NCI-H128 (cell line): Measurements from ENCODE around the gene EPB41L2.
A peak's percentile ranks its signal among the peaks of the same experiment; 100 is the strongest.
"Not testable (repeated sequence)": the region's sequence is repeated elsewhere in the genome, so short reads cannot be mapped to it uniquely, and the experiment has no call there.

Source experiments
- DNase-seq: peaks from one replicate; lab custom pipeline; 2025; ENCODE audit not compliant: unreplicated experiment; lab: John Stamatoyannopoulos, UW

The EPB41L2 gene

DNA sequence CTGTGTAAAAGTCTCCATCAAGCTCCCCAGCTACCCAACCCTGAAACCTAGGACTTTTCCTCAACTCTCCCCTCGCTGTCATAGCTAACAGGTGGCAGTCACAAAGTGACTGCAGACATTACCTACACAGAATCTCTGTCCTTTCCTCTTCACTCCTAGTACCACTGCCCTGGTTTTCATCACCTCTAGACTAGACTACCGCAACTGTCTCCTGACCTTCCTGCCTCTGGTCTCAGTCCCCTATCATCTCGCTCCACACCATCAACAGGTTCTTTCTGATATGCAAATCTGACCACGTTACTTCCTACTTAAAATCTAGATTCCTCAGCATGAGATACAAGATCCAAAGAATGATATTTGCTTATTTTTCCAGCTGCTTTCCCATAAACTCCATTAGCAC is 142.1 kb downstream of the EPB41L2 start:
- no peak for DNase-seq

- DNase-seq = no peak
These were observed 144.9 kb downstream of the EPB41L2 start for GRCh38 chr6:130918171-130918570.

DNA sequence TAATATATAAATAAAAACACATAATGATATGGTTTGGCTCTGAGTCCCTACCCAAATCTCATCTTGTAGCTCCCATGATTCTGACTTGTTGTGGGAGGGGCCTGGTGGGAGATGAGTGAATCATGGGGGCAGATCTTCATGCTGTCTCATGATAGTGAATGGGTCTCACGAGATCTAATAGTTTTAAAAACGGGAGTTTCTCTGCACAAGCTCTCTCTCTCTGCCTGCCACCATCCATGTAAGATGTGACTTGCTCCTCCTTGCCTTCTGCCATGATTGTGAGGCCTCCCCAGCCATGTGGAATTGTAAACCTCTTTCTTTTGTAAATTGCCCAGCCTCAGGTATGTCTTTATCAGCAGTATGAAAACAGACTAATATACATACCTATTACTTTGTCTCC is 147.4 kb downstream of the EPB41L2 start:
- not testable (repeated sequence) for DNase-seq

DNA sequence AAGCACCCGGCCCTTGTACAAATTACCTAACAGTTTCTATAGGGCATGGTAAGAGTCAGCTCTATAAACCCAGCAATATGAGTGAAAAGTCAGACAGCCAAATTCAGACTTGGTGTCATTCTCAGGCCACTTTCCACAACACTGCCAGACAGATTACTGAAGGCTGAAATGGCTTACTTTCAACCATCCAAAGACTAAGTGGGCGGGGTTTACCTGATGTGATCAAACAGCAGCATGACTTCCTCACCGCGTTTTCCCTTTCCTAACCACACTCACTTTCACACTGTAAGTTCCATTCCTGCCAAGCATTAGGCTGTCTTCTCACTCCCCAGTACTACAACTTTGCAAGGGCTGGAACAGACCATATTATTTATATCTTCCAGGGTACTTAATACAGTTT is 149.9 kb downstream of the EPB41L2 start:
- no peak for DNase-seq

DNA sequence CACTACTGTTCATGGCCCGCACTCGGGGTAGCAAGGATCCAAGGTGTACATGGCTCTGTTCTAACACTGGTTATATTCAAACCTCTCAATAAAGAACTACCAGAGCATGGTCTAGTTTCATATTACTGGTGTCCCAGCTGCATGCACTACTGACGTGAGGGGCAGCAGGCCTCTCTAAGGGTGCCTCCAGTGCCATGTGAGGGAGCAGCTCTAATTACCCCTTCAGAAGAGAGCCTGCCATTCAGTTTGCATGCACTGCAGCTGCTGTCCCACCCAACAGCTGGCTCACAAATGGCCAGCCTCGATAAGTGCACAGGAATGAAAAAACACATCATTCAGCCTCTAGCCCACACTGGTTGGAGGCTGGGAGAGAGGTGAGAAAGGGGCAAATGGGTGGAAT is 150.6 kb downstream of the EPB41L2 start:
- DNase-seq = no peak

GRCh38 chr6:130908958-130909357 is 154.1 kb downstream of the EPB41L2 start:
- DNase-seq = no peak

GRCh38 chr6:130908188-130908587 is 154.9 kb downstream of the EPB41L2 start:
- DNase-seq = no peak

- DNase-seq = no peak
These were observed 155.4 kb downstream of the EPB41L2 start for GRCh38 chr6:130907687-130908086.

DNA sequence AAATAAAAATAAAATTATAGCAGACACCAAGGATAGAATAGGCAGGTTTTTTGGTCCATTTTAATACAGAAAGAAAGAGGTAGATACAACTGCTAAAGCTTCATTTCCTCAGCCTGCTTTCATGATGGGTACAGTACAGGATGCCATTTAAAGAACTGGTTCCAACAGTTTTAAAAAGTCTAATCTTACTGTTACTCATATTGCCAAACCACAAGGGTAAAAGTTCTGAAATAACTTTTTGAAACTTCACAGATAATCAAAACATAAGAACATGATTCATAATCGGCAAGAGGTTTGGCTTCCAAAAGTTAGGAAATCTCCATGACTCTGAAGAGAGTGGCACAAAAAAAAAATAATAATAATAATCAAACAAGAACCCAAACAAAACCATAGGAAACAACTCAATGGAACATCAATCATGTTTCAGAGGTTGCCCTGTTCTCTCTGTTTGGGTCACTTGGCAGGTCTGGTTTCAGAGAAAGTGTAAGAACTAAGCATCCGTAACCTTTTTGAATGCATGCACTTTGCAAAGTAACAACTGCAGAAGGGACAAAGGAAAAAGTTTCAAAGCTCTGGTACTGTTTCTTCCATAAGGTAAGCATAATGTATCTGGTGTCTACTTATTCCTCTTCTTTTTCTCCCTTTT is 156.2 kb downstream of the EPB41L2 start:
- no peak for DNase-seq

DNA sequence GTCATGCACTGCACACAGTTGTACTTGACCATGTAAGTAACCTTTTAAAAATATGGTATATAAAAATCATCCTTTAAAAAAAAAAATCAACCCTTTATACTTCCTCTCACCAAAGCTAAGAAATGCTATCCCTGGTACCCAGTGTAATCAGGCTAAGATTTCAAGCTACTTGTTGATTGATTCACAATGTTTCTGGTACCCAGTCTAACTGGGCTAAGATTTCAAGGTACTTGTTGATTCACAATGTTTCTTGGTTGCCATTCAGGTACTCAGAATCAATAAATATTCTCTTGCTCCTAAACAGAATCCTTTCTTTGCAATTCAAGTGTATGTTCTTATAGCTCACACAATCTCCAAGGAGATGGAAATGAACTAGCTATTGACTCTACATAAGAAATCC is 159.4 kb downstream of the EPB41L2 start:
- no peak for DNase-seq

DNA sequence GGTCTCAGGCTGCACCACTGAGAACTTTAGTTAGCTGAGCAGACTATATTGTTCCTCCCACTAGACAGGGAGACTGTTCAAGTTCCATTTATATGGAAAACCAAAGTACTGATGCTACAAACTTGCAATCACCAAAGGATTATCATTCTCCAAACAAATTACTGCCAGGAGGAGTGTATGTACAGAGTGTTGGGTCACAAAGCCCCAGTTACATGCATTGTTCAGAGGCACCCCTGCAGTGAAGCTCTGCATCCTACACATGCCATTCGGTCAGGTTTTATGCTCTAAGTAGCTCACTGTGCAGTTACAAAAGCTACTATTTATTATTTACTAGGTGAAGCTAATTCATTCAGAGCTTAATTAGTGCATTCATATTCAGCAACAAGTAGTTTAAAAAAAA is 160.0 kb downstream of the EPB41L2 start:
- no peak for DNase-seq

GRCh38 chr6:130900913-130901312 is 162.1 kb downstream of the EPB41L2 start:
- no peak for DNase-seq

DNA sequence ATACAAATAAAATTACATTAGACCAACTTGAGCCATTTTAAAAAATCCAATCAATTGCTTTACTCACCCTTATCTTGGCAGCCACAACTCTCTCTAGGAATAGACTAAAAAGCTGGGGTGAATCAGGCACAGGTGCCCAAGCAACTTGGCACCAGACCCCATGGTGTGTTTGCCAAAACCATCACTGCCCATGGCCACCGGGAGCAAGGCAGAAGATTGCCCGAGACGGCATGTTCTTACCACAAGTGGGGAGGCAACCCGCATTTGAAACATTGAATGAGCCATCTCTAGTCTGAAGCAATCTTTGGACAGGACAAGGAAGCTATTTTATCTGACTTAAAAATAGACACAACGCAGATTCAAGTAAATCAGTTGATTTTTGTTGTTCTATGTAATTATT is 166.8 kb downstream of the EPB41L2 start:
- no peak for DNase-seq

- DNase-seq = no peak
These were observed 167.5 kb downstream of the EPB41L2 start for GRCh38 chr6:130895516-130895915.

- no peak for DNase-seq
These were observed 169.3 kb downstream of the EPB41L2 start for GRCh38 chr6:130893766-130894165.

DNA sequence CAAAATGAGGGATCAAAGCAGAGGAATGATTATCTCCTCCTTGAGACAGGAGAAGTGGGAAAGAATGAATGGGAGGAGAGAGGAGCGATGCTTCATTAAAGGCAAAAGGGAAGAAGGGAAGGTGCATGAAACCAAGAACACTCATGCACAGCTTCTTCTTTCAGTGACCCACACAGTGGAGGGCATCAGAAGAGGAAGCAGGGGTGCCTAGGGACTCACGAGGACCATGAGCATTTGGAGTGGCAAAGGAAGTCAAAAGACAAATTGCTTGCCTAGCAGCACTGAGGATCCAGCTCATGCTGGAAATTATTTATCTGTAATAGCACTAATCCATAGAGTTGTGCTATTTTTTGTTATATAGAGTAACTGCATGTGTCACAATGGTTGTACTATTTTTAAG is 169.8 kb downstream of the EPB41L2 start:
- DNase-seq = no peak

DNA sequence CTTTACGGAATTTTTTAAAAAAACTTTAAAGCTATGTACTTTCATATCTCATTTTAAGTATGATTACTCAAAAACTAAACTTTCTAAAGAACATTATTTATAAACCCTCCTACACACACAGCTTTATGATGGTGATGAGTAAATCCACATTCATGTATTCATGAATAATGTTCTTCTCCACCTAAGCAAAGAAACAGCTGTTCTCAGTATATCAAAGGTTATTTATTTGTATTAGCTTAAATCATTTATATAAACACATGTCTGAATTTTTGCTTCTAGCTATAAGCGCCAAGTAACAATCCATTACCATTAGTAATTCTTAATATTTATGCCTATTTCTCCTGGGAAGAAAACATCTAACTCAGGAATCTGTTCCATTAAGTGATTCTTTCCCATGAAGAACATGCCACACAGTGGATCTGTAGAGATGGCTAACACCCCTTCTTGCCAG is 172.5 kb downstream of the EPB41L2 start:
- DNase-seq = no peak

DNA sequence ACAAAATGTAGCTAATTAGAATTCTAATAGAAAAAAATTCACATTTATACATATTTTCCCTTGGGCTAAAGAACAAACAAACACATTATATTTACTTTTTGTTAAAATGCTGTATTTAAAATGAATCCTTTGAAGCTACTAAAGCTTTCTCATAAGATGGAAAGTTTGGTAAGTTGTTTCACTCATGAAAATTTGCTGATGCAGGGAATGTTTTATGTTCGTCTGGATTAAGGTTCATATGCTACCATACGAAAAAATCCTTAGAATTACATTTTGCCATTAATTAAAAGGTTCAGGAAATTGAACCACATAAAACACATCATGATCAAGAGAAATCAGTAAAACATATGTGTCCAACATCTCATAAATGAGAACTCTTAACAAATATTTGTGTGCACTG is 173.6 kb downstream of the EPB41L2 start:
- no peak for DNase-seq

DNA sequence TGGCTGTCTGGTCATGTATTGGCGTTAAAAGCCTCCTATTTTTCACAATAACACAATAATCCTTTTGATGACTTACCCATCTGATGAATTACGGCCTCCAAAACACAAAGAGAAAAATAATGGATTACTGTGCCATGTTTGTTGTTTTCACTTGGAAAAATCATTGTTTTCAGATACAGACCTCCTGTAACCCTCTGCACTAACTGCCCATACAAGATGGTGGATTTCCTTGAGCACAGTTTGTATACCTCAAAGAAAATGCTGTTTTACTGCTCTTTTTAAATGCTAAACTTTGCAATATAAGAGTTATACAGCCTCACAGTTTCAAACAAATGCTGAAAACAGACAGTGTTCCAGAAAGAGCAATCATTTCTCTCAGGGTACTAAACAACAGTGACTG is 174.8 kb downstream of the EPB41L2 start:
- DNase-seq = no peak

DNA sequence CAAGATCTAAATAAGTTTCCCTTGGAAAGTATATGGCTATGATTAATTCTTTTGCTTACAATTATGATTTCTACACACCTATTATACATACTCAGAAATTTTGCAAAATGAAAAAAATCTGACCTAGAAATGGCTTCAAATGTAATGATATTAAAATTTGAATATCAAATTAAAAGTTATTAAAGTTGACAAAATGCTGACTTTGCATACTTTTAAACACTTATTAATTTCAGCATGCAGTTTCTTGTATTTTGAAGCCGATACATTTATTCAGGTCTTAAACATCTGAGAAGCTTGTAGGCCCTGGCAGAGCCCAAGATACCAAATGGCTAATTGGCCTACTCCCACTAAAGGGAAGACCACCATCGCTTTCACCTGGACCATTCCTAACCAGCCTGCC is 176.1 kb downstream of the EPB41L2 start:
- DNase-seq = no peak

GRCh38 chr6:130885392-130886192 is 177.5 kb downstream of the EPB41L2 start:
- DNase-seq = peak; percentile 32

DNA sequence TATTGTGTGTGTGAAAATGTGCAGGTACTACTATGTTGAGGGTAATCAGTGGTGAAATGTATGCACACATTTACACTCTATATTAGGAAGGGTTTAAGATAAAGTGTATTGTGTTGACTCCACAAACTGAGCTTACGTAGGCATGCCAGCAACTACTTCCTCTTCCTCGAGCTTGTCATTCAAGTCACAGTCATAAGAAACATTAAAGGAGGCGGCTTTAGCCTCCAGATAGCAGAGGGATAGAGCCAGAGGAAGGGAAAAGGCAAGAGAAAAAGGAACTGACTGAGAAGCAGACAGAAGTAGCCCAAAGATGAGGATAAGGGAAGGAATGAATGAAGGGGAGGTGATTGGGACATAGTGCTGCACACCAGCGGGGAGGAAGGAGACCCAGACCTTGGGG is 180.7 kb downstream of the EPB41L2 start:
- DNase-seq = no peak

DNA sequence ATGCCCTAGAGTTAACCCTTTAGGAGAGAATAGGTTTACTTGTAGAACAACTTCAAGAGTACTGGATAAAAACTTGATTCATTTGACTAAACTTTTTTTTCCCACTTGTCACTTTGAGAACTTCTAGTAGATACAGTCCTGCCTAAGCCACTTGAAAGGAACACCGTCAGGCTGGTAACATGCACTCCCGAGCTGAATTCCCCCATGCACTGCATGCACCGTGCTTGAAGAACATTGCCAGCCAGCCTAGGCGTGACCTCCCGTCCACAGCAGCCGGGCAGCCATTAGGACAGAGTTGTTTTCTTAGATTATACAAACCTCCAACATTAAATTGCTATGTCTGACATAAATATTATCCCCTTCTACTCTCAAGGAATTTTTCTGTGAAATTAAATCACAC is 183.2 kb downstream of the EPB41L2 start:
- no peak for DNase-seq
